DMS 273 treated with DMSO at 0.1 percent for 48 hours (cell line): ENCODE data around the gene BACH2.
A peak's percentile ranks its signal among the peaks of the same experiment; 100 is the strongest.

ENCODE experiments used
- DNase-seq: peaks from one replicate; lab custom pipeline; 2025; lab: John Stamatoyannopoulos, UW

Gene BACH2

GRCh38 chr6:90277302-90278011, 19.2 kb downstream of the BACH2 start:
- no peak for DNase-seq

GRCh38 chr6:90274451-90275030, 22.1 kb downstream of the BACH2 start:
- no peak for DNase-seq

GRCh38 chr6:90273863-90274262, 22.8 kb downstream of the BACH2 start:
- no peak for DNase-seq

- DNase-seq = no peak
These were observed 23.7 kb downstream of the BACH2 start for GRCh38 chr6:90272895-90273294.

- no peak for DNase-seq
These were observed 24.8 kb downstream of the BACH2 start for GRCh38 chr6:90271831-90272230.

- no peak for DNase-seq
These were observed 27.3 kb downstream of the BACH2 start for GRCh38 chr6:90269334-90269733.

- DNase-seq = no peak
These were observed 28.5 kb downstream of the BACH2 start for GRCh38 chr6:90268178-90268577.

GRCh38 chr6:90266905-90267621, 29.6 kb downstream of the BACH2 start:
- no peak for DNase-seq

- DNase-seq = no peak
These were observed 32.1 kb downstream of the BACH2 start for GRCh38 chr6:90264561-90264960.

- no peak for DNase-seq
These were observed 33.0 kb downstream of the BACH2 start for GRCh38 chr6:90263633-90264032.

GRCh38 chr6:90261801-90262200, 34.8 kb downstream of the BACH2 start:
- no peak for DNase-seq

GRCh38 chr6:90257486-90257738, 39.2 kb downstream of the BACH2 start:
- no peak for DNase-seq

GRCh38 chr6:90256698-90257485, 39.8 kb downstream of the BACH2 start:
- DNase-seq = no peak

- no peak for DNase-seq
These were observed 43.0 kb downstream of the BACH2 start for GRCh38 chr6:90253631-90254030.

- no peak for DNase-seq
These were observed 45.2 kb downstream of the BACH2 start for GRCh38 chr6:90251295-90251992.

GRCh38 chr6:90250405-90250804, 46.2 kb downstream of the BACH2 start:
- no peak for DNase-seq

- no peak for DNase-seq
These were observed 47.2 kb downstream of the BACH2 start for GRCh38 chr6:90249458-90249857.

- no peak for DNase-seq
These were observed 47.6 kb downstream of the BACH2 start for GRCh38 chr6:90249034-90249433.

- no peak for DNase-seq
These were observed 49.4 kb downstream of the BACH2 start for GRCh38 chr6:90247262-90247661.

GRCh38 chr6:90241229-90241880, 55.3 kb downstream of the BACH2 start:
- DNase-seq = peak; percentile 30

- DNase-seq = no peak
These were observed 58.0 kb downstream of the BACH2 start for GRCh38 chr6:90238496-90239266.
